ENCODE measurements around the gene EML3. TPM values are rescaled to one million over a fixed set of nuclear protein-coding genes. Genes with fewer than 3 reads are reported as not detected.
"Not testable (repeated sequence)": the region's sequence is repeated elsewhere in the genome, so short reads cannot be mapped to it uniquely, and the experiment has no call there.

Gene EML3
- total RNA-seq, 1 donor from 2014 or later: 164 TPM

DNA sequence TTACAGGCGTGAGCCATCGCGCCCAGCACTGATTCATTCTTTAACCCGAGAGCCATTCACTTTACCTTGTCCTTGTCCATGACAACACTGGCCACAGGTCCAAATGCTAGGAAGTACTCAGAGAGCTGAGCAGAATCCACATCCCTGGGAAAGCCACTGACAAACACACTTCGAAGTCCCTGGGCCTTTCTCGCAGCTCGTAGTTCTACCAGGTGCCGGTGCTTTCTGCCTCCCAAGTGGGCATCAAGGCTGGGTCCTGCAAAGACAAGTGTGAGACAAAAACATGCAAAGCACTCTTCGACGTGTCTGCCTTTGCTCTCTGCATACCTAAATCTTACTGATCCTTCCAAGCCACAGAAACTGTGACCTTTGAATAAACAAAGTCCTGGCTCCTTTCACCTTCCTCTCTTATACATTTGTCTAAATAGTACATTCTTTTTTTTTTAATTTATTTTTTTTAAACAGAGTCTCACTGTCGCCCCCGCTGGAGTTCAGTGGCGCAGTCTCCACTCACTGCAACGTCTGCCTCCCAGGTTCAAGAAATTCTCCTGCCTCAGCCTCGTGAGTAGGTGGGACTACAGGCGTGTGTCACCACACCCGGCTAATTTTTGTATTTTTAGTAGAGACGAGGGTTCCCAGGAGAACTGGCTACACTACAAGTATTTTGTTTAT is 23.5 kb downstream of the EML3 start:
- Mint-ChIP-seq H3K27ac (no peak overlapping the region), H3K9me3 (no peaks in the 10 kb centered on the region), H3K4me3 (peak overlapping the region; percentile 99), H3K27me3 (ENCODE audit: insufficient read depth) (no peaks in the 10 kb centered on the region), H3K36me3 (ENCODE audit: low read depth) (peaks cover 30% of the 10 kb centered on the region), H3K4me1 (ENCODE audit: low read depth) (peaks cover 29% of the 10 kb centered on the region)
- intact Hi-C loops (cut with micrococcal nuclease): no loop called here
- DNase-seq (ENCODE audit: low spot score): no peak

DNA sequence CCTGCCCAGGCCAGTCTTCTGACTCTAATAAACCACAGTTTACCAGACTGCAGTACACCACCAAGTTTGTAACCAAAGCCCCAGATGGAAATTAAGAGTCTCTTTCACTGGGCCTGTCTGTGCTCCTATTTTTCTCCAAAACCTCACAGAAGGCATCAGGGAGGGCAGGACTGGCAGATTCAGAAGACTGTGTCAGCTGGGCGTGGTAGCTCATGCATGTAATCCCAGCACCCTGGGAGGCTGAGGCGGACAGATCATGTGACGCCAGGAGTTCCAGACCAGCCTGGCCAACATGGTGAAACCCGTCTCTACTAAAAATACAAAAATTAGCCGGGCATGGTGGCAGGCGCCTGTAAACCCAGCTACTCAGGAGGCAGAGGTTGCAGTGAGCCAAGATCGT is 27.2 kb downstream of the EML3 start:
- intact Hi-C loops (cut with micrococcal nuclease); H3K4me3 Mint-ChIP-seq; H3K27ac Mint-ChIP-seq: not testable (repeated sequence)

DNA sequence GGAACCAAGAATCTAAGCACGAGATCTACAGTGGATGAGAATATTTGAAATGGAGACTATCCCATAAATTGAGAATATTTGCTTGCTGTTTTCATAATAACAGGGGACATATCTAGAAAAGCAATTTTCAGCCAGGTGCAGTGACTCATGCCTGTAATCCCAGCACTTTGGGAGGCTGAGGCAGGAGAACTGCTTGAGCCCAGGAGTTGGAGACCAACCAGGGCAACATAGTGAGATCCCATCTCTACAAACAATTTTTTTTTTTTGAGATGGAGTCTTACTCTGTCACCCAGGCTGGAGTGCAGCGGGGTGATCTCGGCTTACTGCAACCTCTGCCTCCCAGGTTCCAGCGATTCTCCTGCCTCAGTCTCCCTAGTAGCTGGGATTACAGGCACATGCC is 30.8 kb downstream of the EML3 start:
- H3K27ac Mint-ChIP-seq; H3K27me3 Mint-ChIP-seq (ENCODE audit: insufficient read depth): not testable (repeated sequence)

More for the DNA sequence above, 27.2 kb downstream of the EML3 start:
- H3K4me1 Mint-ChIP-seq (ENCODE audit: low read depth); H3K27me3 Mint-ChIP-seq (ENCODE audit: insufficient read depth); DNase-seq (ENCODE audit: low spot score); H3K9me3 Mint-ChIP-seq: not testable (repeated sequence)
- H3K36me3 Mint-ChIP-seq (ENCODE audit: low read depth): peaks cover 24% of the 10 kb centered on the region

DNA sequence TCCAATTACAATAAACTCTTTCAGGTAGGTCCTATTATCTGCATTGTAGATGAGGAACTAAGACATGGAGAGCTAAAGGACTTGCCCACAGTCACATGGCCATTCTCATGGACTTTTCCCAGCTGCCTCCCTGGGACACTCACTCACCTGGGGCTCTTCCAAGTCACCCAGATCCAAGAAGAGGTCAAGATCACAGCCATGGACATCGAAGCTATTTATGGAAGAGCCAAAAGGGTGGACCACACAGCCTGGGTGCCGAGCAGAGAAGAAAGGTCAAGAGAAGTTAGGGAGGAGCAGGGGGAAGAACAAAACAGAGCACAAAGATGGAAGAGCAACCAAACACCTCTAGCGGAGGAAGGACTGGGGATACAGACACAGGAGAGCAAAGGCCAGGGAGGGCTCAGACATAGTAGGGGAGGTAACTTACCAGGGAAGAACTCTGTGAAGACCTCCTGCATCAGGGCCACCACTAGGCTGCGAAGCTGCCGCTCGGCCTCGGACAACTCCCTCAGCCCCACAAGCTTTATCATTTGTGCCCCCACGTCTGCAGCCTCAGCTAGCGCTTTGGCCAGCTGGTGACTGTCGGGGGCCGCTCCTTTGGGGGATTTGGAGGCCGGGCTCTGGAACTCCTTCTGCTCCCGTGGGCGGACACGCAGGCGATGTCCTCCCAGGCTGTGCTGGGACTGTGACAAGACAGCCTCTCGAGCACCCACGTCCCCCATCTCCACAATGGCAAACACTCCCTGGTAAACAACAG is 31.4 kb downstream of the EML3 start:
- Mint-ChIP-seq H3K36me3 (ENCODE audit: low read depth) (peaks cover 27% of the 10 kb centered on the region), H3K27ac (no peak overlapping the region), H3K9me3 (no peaks in the 10 kb centered on the region), H3K27me3 (ENCODE audit: insufficient read depth) (no peaks in the 10 kb centered on the region), H3K4me1 (ENCODE audit: low read depth) (no peaks in the 10 kb centered on the region), H3K4me3 (no peak overlapping the region)
- DNase-seq (ENCODE audit: low spot score): no peak
- intact Hi-C loops (cut with micrococcal nuclease): no loop called here

More for the DNA sequence above, 30.8 kb downstream of the EML3 start:
- intact Hi-C loops (cut with micrococcal nuclease); DNase-seq (ENCODE audit: low spot score); H3K9me3 Mint-ChIP-seq; H3K4me3 Mint-ChIP-seq; H3K4me1 Mint-ChIP-seq (ENCODE audit: low read depth): not testable (repeated sequence)
- H3K36me3 Mint-ChIP-seq (ENCODE audit: low read depth): peaks cover 26% of the 10 kb centered on the region

DNA sequence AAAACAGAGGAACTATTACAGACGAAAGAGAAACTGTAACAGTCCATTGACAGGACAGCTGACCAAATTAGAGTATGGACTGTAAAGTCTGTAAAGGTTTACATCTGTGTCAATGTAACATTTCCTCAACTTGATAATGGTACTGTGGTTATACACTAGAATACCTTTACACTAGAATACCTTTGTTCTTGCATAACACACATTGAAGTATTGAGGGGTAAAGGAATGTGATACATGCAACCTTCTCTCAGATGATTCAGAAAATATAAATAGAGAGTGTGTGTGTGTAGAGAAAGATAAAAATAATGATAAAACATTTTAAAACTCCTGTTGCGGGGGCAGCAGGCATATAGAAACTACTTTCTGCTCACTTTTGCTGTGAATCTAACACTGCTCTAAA is 33.3 kb downstream of the EML3 start:
- Mint-ChIP-seq H3K9me3 (no peaks in the 10 kb centered on the region), H3K27me3 (ENCODE audit: insufficient read depth) (no peaks in the 10 kb centered on the region), H3K4me1 (ENCODE audit: low read depth) (peaks cover 6% of the 10 kb centered on the region), H3K4me3 (no peak overlapping the region), H3K27ac (no peak overlapping the region), H3K36me3 (ENCODE audit: low read depth) (peaks cover 27% of the 10 kb centered on the region)
- intact Hi-C loops (cut with micrococcal nuclease): no loop called here
- no peak for DNase-seq (ENCODE audit: low spot score)

DNA sequence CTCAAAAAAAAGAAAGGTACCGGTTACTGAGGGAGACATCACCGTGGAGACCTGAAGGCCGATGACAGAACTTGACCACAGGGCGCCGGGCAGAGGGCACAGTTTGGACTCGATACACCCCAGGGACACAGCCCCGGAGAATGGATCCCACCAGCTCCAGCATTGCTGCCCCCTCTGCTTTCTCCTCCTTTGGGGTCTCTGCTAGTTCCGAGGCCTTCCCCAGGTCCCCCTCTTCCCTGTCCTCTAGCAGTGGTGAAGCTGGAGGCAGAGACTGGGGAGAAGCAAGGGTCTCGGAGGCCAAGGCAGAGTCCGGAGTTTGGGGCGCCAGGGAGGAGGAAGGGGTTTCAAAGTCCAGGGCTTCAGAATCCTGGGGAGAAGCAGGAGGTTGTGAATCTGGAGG is 34.0 kb downstream of the EML3 start:
- intact Hi-C loops (cut with micrococcal nuclease): no loop called here
- Mint-ChIP-seq H3K36me3 (ENCODE audit: low read depth) (peaks cover 29% of the 10 kb centered on the region), H3K4me3 (no peak overlapping the region), H3K27me3 (ENCODE audit: insufficient read depth) (no peaks in the 10 kb centered on the region), H3K9me3 (no peaks in the 10 kb centered on the region), H3K27ac (no peak overlapping the region), H3K4me1 (ENCODE audit: low read depth) (peaks cover 6% of the 10 kb centered on the region)
- no peak for DNase-seq (ENCODE audit: low spot score)

DNA sequence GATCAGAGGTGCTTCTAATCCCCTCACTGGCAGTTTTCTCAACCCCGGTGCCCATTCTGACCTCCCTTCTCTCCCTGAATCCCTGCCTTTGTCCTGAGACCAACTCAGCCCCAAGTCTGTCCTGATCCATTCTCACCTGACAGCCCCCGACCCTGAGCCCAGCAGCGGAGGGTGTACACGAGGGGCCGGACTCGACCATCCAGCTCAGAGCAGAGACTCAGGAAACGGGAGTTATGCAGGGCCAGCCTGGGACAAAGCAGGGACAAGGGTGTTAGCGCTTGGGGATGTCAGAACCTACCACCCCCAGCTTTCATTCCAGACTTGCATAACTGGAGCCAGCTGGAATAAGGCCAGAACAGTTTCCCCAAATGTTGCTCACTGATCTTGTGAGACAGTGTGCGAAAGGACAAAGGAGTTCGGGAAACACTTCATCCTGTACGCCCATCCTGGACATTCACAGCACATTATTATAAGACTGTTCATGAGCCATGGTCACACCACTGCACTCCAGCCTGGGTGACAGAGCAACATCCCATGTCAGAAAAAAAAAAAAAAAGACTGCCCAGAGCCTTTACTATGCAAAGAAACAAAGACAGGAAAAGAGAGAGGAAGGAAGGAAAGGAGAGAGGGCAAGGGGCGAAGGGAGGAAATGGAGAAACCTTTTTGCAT is 35.4 kb downstream of the EML3 start:
- Mint-ChIP-seq H3K9me3 (no peaks in the 10 kb centered on the region), H3K27me3 (ENCODE audit: insufficient read depth) (no peaks in the 10 kb centered on the region), H3K4me3 (no peak overlapping the region), H3K36me3 (ENCODE audit: low read depth) (peaks cover 40% of the 10 kb centered on the region), H3K4me1 (ENCODE audit: low read depth) (peaks cover 17% of the 10 kb centered on the region), H3K27ac (no peak overlapping the region)
- DNase-seq (ENCODE audit: low spot score): no peak
- intact Hi-C loops (cut with micrococcal nuclease): no loop called here

DNA sequence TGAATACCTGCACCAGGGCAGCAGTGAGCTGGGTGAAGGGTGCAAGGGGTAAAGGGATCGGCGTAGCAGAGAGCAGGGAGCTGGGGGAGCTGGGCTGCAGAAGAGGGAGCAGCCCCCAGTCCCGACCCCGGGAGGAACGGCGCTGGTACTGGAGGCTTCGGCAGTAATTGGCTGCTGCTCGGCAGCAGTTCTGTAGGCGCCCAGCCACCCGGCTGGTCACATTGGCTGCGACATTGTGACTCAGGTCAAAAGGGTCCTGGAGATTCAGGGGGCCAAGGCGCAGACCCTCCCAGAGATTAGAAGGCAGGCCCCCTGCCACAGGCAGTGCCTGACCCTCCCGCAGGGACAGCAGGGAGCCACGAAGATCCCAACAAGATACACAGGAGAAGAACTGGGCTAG is 36.7 kb downstream of the EML3 start:
- H3K4me3 Mint-ChIP-seq: no peak overlapping the region
- no peaks in the 10 kb centered on the region for H3K27me3 Mint-ChIP-seq (ENCODE audit: insufficient read depth)
- no peaks in the 10 kb centered on the region for H3K9me3 Mint-ChIP-seq
- peaks cover 31% of the 10 kb centered on the region for H3K4me1 Mint-ChIP-seq (ENCODE audit: low read depth)
- intact Hi-C loops (cut with micrococcal nuclease): no loop called here
- H3K27ac Mint-ChIP-seq: peak overlapping the region; percentile 50
- H3K36me3 Mint-ChIP-seq (ENCODE audit: low read depth): peaks cover 46% of the 10 kb centered on the region
- no peak for DNase-seq (ENCODE audit: low spot score)

DNA sequence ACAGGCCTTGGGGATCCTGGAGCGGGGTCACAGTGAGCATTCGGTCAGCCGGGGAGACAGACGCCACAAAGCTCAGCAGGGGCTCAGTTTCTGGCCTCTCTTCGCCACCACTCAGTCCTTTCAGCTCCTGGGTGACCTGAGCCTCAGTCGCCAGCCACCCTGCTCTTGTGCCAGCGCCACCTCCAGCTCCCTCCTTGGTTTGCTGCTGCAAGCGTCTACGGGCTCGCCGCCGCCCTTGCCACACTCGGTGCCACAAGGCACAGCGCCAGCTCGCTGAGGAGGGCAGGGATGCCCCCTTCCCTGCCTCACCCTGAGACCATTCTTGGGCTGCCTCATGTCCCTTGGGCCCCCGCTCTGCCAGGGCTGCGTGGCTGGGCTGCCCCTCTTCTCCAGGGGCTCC is 37.4 kb downstream of the EML3 start:
- Mint-ChIP-seq H3K4me1 (ENCODE audit: low read depth) (peaks cover 35% of the 10 kb centered on the region), H3K36me3 (ENCODE audit: low read depth) (peaks cover 48% of the 10 kb centered on the region), H3K27me3 (ENCODE audit: insufficient read depth) (no peaks in the 10 kb centered on the region), H3K4me3 (peak overlapping the region; percentile 98), H3K27ac (peak overlapping the region; percentile 92), H3K9me3 (no peaks in the 10 kb centered on the region)
- DNase-seq (ENCODE audit: low spot score): no peak
- intact Hi-C loops (cut with micrococcal nuclease): no loop called here

DNA sequence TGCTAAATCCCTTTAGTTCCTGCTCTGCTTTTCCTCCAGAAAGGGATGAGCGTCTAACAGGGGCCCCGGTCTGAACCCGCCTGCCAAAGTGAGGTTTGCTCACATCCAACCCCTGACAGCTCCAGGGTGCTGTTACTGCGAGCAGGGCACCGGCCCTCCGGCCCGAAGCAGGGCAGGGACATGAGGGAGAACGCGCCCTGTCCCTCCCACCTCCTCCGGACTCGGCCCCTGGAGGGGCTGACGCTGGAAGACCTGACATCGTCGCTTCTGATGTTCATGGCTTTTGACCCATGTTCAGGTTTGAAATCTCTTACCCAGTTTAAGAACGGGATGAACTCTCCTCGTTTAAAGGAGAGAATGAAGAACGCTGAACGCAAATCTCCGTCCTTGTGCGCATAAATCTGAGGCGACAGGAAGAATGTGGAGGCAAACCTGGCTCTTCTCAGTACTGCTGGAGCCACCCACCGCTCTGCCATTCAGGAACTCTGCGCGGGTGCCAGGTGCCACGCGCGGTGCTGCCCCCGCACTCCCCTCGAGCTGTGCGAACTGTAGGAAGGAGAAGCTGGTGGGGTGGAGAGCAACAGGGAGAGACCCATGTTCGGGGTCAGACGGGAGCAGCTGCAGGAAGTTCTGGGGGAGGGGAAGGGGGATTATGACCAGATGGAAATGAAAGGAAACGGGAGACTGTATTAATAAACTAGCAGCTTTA is 38.1 kb downstream of the EML3 start:
- no peaks in the 10 kb centered on the region for H3K27me3 Mint-ChIP-seq (ENCODE audit: insufficient read depth)
- H3K4me3 Mint-ChIP-seq: peak overlapping the region; percentile 98
- intact Hi-C loops (cut with micrococcal nuclease): loop anchor here (1.0 to 5.0 kb wide), 4 partner anchors 72 to 308 kb away; partner anchors contain the start of genes GANAB and SLC3A2
- peaks cover 37% of the 10 kb centered on the region for H3K4me1 Mint-ChIP-seq (ENCODE audit: low read depth)
- DNase-seq (ENCODE audit: low spot score): no peak
- peaks cover 54% of the 10 kb centered on the region for H3K36me3 Mint-ChIP-seq (ENCODE audit: low read depth)
- peak overlapping the region; percentile 92 for H3K27ac Mint-ChIP-seq
- H3K9me3 Mint-ChIP-seq: no peaks in the 10 kb centered on the region

DNA sequence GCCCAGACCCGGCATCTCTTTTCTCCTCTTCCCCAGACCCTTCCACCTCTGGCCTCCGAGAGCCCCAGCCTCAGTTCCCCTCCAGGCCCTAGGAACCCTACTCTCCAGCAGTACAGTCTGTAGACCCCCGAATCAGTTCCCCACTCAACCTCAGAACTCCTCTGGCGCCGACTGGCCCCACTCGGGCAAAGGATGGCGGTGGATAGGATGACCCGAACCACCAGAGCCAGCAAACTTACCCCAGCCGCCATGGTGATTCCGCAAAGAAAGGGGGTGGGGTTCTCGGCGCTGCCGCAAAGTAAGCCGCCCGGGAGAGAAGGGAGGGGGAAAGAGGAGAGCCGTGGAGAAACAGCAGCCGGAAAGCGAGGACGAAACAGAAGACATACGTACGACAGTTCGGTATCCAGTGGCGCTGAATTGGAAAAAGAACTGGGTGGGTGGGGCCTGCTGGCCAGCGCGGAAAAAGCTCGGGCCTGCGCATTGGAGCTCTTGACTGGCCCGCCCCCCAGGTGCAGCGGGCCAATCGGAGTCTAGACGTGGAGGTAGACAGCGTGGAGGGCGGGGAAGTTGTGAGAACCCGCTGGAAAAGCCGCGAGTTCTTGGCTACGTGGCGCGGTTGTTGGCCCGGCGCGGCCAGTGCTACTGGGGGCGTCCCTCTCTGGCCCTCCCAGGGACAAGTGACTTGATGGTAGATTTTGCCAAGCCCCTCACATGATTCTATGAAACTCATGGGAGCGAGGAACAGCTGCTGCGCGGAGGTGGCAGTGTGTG is 38.8 kb downstream of the EML3 start, which contains the start of gene EEF1G:
TSS of gene EEF1G (minus strand) at position 300 of the 771 bp plus-strand sequence. CDS start at position 251, 49 bp downstream.
- peak; percentile 99 for DNase-seq (ENCODE audit: low spot score)
- no peaks in the 10 kb centered on the region for H3K9me3 Mint-ChIP-seq
- peak within 1 kb of the TSS; percentile 98 for H3K4me3 Mint-ChIP-seq
- no peaks in the 10 kb centered on the region for H3K27me3 Mint-ChIP-seq (ENCODE audit: insufficient read depth)
- H3K36me3 Mint-ChIP-seq (ENCODE audit: low read depth): peaks cover 54% of the 10 kb centered on the region
- intact Hi-C loops (cut with micrococcal nuclease): loop anchor here (1.0 to 5.0 kb wide), 8 partner anchors 16 to 309 kb away; partner anchors contain the start of genes GANAB, SLC3A2 and TUT1
- H3K4me1 Mint-ChIP-seq (ENCODE audit: low read depth): peaks cover 37% of the 10 kb centered on the region
- H3K27ac Mint-ChIP-seq: peak within 1 kb of the TSS; percentile 92

Measured in activated T-helper 1 cell treated with anti-CD3 and anti-CD28 coated beads, Interleukin-12 subunit alpha, Interleukin-12 subunit beta, Interleukin-2, Interleukin-4 antibody, amounts not matched to agents 30 ng/mL and 10 ng/mL and 1 ng/mL, durations not matched to agents 14 hours and 24 hours and 36 hours (primary cell).